Activated CD8-positive, alpha-beta memory T cell treated with anti-CD3 and anti-CD28 coated beads, Interleukin-2, amount 50 U/mL, for 1 hour (primary cell): Measurements from ENCODE around the gene PCSK1N.
"Not testable (repeated sequence)": the region's sequence is repeated elsewhere in the genome, so short reads cannot be mapped to it uniquely, and the experiment has no call there.

Experiments used
- DNase-seq: peaks from one replicate; pipeline ENCODE4 v3.0.0-alpha.2; 2020; ENCODE audit errors: extremely low read depth

PCSK1N gene

DNA sequence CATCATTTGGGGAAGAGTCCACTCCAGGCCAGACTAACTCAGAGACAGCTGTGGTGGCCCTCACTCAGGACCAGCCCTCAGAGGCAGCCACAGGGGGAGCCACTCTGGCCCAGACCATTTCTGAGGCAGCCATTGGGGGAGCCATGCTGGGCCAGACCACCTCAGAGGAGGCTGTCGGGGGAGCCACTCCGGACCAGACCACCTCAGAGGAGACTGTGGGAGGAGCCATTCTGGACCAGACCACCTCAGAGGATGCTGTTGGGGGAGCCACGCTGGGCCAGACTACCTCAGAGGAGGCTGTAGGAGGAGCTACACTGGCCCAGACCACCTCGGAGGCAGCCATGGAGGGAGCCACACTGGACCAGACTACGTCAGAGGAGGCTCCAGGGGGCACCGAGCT lies 12.4 kb downstream of the PCSK1N start:
- no peak for DNase-seq

DNA sequence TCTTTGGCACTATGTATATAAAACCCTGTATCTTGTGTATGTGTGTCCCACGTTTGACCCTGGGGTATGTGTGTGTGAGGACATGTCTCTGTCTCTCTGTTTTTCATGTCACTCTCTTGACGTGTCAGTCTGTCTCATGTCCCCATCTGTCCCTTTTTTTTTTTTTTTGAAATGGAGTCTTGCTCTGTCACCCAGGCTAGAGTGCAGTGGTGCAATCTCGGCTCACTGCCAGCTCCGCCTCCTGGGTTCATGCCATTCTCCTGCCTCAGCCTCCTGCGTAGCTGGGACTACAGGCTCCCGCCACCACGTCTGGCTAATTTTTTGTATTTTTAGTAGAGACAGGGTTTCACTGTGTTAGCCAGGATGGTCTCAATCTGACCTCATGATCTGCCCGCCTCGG lies 16.0 kb downstream of the PCSK1N start:
- DNase-seq = not testable (repeated sequence)

GRCh38 chrX:48818866-48819265 lies 16.5 kb downstream of the PCSK1N start:
- DNase-seq = no peak

DNA sequence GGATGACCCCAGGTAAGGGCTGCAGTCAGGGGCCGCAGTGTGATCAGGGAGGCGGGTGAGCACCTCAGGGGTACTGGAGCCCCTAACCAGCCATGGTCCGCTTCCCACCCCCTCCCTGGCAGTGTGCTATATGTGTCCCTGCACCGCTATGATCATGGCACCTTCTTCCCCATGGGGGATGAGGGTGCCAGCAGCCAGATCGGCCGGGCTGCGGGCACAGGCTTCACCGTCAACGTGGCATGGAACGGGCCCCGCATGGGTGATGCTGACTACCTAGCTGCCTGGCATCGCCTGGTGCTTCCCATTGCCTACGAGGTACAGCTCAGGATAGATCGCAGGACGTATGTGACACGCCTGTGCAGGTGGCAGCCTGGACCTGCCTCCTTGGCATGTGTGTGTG lies 17.3 kb downstream of the PCSK1N start:
- no peak for DNase-seq

DNA sequence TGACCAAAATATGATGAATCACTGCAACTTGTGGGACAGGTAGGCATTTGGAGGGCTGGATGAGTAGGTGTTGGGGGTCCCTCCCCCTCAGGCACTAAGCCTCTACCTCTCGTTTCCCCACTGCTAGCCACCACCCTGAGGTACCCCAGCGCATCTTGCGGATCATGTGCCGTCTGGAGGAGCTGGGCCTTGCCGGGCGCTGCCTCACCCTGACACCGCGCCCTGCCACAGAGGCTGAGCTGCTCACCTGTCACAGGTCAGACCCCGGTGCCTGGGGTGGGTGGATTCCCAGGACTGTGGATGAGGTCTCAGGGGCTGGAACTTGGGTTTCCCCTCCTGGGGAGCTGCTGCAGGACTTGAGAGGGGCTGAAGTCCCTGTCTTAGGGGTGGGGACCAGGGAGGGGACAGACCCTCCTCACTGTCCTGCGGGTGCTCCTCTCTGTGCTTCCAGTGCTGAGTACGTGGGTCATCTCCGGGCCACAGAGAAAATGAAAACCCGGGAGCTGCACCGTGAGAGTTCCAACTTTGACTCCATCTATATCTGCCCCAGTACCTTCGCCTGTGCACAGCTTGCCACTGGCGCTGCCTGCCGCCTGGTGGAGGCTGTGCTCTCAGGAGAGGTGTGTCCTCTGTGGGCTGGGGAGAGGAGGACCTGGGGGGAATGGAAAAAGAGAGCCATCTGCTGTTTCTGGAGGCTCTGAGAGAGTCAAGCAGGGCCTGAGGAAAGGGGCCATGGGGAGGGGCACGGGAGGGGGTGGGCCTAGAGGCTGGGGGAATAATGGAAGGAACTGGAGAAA lies 19.2 kb downstream of the PCSK1N start:
- no peak for DNase-seq

GRCh38 chrX:48815266-48815665 lies 20.1 kb downstream of the PCSK1N start:
- DNase-seq = no peak

DNA sequence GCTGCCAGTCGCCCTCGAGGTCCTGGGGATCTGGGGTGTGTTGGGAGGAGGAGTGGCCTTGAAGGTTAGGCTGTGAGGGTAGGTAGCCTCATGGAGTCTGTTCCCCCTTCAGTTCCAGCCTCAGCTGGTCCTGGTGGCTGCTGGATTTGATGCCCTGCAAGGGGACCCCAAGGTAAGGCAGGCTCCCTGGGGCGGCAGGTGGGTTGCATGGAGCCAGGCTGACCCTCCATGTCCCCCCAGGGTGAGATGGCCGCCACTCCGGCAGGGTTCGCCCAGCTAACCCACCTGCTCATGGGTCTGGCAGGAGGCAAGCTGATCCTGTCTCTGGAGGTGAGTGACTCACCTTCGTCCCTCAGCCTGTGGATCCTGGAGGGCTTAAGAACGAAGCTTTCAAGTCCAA lies 20.7 kb downstream of the PCSK1N start:
- DNase-seq = no peak

GRCh38 chrX:48813644-48814043 lies 21.8 kb downstream of the PCSK1N start:
- no peak for DNase-seq

DNA sequence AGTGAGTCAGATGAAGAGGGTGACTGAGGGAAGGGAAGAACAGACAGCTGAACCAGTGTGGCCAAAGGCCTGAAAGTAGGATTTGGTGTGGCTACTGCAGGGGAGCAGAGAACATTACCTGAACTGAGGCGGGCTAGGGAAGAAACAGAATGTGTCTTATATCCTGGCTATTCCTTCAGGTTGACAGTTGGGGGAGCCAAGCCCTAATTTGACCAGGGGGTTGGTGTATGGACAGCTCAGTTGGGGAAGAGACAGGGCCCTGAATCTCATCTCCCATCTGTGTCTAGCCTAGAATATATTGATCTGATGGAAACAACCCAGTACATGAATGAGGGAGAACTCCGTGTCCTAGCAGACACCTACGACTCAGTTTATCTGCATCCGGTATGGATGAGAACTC lies 29.3 kb downstream of the PCSK1N start:
- DNase-seq = no peak

DNA sequence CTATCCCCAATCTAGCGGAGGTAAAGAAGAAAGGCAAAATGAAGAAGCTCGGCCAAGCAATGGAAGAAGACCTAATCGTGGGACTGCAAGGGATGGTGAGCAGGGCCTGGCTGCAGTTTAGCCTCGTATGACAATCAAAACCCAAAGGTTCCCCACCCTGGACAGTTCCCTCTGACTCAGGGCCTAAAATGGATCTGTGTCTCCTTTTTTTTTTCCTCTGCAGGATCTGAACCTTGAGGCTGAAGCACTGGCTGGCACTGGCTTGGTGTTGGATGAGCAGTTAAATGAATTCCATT lies 32.6 kb downstream of the PCSK1N start:
- DNase-seq = no peak

GRCh38 chrX:48802089-48802904 lies 33.1 kb downstream of the PCSK1N start:
- DNase-seq = peak; percentile 11

DNA sequence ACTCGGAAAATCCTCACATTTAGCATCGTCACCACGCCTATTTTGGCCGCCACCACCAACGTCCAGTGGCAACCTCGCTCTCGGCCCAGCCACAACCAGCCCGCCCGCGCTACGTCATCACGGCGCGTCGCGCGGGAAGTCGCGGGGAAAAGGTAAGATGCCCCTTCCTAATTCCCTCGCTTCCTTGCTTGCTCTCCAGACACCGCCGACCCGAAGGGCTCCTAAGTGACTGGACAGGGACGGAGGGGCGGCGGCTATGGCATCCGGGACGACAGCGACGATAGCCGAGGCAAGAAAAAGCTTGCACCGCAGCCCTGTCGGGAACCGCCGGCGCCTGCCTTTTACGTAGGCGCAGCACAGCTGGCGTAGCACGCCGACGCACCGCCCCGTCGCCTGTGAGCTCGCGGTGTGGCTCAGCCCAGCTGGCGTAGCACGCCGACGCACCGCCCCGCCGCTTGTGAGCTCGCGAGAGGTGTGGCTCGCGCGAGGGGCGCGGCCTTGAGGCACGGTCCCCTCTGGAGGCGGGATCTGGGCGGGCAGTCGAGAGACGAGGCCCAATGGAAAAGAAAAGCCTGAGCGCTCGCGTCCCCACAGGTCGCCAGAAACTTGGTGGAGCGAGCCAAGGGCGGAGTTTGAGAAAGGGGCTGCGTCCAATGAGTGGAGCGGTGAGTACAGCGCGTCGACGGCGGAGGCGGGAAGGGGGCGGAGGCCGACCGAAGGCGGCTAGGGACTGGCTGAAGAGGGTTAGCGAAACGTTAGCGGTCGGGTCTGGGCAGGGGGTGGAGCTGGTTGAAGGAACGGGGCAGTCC lies 33.9 kb downstream of the PCSK1N start, which contains the start of gene HDAC6:
HDAC6 (plus strand) TSS at position 788 of the 809 bp plus-strand sequence. CDS start 626 bp downstream, outside the sequence.
- DNase-seq = peak; percentile 86

GRCh38 chrX:48800574-48801279 lies 34.7 kb downstream of the PCSK1N start:
- DNase-seq = no peak

- DNase-seq = no peak
These were observed 37.1 kb downstream of the PCSK1N start for GRCh38 chrX:48798318-48798717.

GRCh38 chrX:48794911-48795515 lies 40.4 kb downstream of the PCSK1N start:
- DNase-seq = no peak

GRCh38 chrX:48794340-48794910 lies 41.0 kb downstream of the PCSK1N start:
- DNase-seq = no peak

DNA sequence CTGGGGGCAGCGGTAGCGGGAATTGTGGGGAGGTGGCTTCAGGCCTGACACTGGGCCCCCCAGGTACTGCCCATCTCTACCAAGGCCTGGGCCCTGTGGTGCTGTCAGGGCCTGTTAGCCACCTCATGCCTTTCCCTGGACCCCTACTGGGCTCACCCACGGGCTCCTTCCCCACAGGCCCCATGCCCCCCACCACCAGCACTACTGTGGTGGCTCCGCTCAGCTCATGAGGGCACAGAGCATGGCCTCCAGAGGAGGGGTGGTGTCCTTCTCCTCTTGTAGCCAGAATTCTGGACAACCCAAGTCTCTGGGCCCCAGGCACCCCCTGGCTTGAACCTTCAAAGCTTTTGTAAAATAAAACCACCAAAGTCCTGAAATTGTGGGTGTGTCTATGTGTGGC lies 41.5 kb downstream of the PCSK1N start:
- DNase-seq = no peak

DNA sequence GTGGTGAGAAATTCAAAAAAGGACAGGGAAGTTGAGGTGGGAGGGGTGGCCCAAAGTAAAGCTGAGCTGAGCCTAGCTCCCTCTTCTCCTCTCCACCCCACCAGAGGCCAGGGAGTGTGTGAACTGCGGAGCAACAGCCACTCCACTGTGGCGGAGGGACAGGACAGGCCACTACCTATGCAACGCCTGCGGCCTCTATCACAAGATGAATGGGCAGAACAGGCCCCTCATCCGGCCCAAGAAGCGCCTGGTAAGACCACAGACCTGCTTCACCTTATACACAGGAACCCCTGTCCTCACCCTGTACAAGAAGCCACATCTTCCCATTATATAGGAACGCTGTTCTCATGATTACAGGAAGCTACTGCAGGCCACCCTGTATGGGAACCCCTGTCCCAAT lies 43.2 kb downstream of the PCSK1N start:
- no peak for DNase-seq

DNA sequence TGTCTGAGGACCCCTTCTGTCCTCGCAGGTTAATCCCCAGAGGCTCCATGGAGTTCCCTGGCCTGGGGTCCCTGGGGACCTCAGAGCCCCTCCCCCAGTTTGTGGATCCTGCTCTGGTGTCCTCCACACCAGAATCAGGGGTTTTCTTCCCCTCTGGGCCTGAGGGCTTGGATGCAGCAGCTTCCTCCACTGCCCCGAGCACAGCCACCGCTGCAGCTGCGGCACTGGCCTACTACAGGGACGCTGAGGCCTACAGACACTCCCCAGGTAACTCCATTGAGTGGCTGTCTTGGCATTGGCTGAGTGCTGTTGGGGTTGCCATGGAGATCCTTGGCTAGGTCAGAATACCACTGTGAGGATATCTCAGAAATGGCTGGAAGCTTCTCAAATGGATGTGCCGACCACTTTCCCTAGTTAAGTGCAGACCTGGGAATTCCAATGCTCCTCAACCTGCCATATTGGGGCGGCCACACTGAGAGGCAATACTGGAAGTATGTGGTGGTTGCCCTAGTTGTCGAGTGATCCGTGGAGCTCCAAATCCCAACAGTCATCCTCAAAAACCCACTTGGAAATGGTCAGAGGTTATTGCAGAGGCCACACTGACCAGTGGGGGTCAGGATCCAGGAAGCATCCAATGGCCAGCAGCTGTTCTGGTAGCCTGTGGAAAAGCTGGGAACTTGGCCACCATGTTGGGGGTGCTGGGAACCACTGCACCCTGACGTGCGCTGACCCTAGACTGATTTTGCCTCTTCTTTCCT lies 44.2 kb downstream of the PCSK1N start:
- no peak for DNase-seq

DNA sequence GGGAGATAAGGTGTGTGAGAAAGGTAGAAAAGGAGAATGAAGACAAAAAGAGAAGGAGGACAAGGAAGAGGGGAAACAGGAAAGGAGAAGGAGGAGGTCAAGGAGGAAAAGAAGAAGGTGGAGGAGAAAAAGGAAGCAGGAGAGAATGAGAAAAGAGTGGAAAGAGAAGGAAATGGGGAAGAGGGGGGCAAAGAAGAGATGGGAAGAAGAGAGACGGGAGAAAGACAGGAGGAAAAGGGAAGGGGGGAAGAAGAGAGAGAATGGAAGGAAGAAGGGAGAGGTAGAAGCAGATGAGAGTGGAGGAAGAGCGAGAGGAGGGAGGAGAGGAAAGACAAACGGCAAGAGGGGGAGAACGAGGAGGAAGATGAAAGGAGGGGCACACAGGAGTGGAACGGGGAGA lies 44.9 kb downstream of the PCSK1N start:
- no peak for DNase-seq
